SK-N-SH (cell line): ENCODE data around the gene ALAS1. TPM values are rescaled to one million over a fixed set of nuclear protein-coding genes. Genes with fewer than 3 reads are reported as not detected.

Experiments
- CTCF ChIA-PET: fragments of 300-600, 350-600 bp; formaldehyde crosslinking; extraction: SDS; loops from one replicate; lab custom pipeline; 2021; lab: Yijun Ruan, JAX
- POLR2A ChIA-PET: fragments of 350-600 bp; sonication (Branson Sonifier 250); formaldehyde crosslinking; extraction: SDS; loops from one replicate; lab custom pipeline; 2020; ENCODE audit warnings: antibody characterized with exemption, inconsistent platforms; lab: Yijun Ruan, JAX
- DNase-seq: peaks from one replicate; pipeline ENCODE4 v3.0.0; 2012
- H2AFZ ChIP-seq: fragments of 200-600 bp; sonication (generic); 2 replicates; pipeline ENCODE4 v1.8.1; 2016; ENCODE audit warnings: antibody characterized with exemption, mild to moderate bottlenecking, low read depth
- H3F3A ChIP-seq: fragments of 200-600 bp; sonication (generic); replicated peaks from 2 replicates; pipeline ENCODE3; 2016; ENCODE audit warnings: antibody characterized with exemption, mild to moderate bottlenecking; ENCODE audit not compliant: insufficient read depth
- H3K27ac ChIP-seq, 2 experiments: fragments of 200-500 bp in 1 of 2; fragments of 200-600 bp in 1 of 2; sonication (Bioruptor generic) in 1 of 2; sonication (generic), shearing (Covaris generic) in 1 of 2; 2 replicates each; pipeline versions ENCODE4 v1.5.1 to v1.6.1; 2014 to 2016; ENCODE audit warnings: low read depth in 2 of 2, inconsistent platforms in 1 of 2, low read length in 1 of 2, mild to moderate bottlenecking in 1 of 2, mixed read lengths in 1 of 2
- H3K27me3 ChIP-seq: fragments of 200-600 bp; sonication (generic), shearing (Covaris generic); 2 replicates; pipeline ENCODE4 v1.6.1; 2016; ENCODE audit warnings: mixed run types; ENCODE audit not compliant: insufficient read depth
- H3K36me3 ChIP-seq, 2 experiments: fragments of 200-500 bp in 1 of 2; fragments of 200-600 bp in 1 of 2; sonication (Bioruptor generic) in 1 of 2; sonication (generic) in 1 of 2; replicated peaks in 1 of 2; 2 replicates each; pipeline versions ENCODE3 to v1.5.1; 2014 to 2016; ENCODE audit warnings: low read length in 1 of 2, mild to moderate bottlenecking in 1 of 2; ENCODE audit not compliant: insufficient read depth in 2 of 2, control insufficient read depth in 1 of 2
- H3K4me1 ChIP-seq, 2 experiments: fragments of 200-500 bp in 1 of 2; fragments of 200-600 bp in 1 of 2; sonication (Bioruptor generic) in 1 of 2; sonication (generic), shearing (Covaris generic) in 1 of 2; 2 replicates each; pipeline versions ENCODE4 v1.5.1 to v1.6.1; 2014 to 2016; ENCODE audit warnings: low read depth in 1 of 2, low read length in 1 of 2, mixed run types in 1 of 2; ENCODE audit not compliant: insufficient read depth in 2 of 2, control insufficient read depth in 1 of 2
- H3K4me2 ChIP-seq: fragments of 200-600 bp; sonication (generic), shearing (Covaris generic); 2 replicates; pipeline ENCODE4 v1.6.1; 2017; ENCODE audit warnings: mixed run types
- H3K4me3 ChIP-seq, 2 experiments: fragments of 200-500 bp in 1 of 2; fragments of 200-600 bp in 1 of 2; sonication (Bioruptor generic) in 1 of 2; sonication (generic), shearing (Covaris generic) in 1 of 2; 2 replicates each; pipeline versions ENCODE4 v1.5.1 to v1.8.1; 2014 to 2016; ENCODE audit warnings: low read depth in 2 of 2, inconsistent platforms in 1 of 2, low read length in 1 of 2, mild to moderate bottlenecking in 1 of 2, mixed read lengths in 1 of 2, moderate library complexity in 1 of 2
- H3K79me2 ChIP-seq: fragments of 200-600 bp; sonication (generic); 2 replicates; pipeline ENCODE4 v1.8.1; 2017; ENCODE audit warnings: mild to moderate bottlenecking; ENCODE audit not compliant: insufficient read depth
- H3K9ac ChIP-seq: fragments of 200-600 bp; sonication (generic); 2 replicates; pipeline ENCODE4 v1.6.1; 2017; ENCODE audit warnings: mixed run types
- H3K9me2 ChIP-seq: fragments of 200-600 bp; sonication (generic); 2 replicates; pipeline ENCODE4 v1.6.1; 2017; ENCODE audit warnings: mixed run types
- H3K9me3 ChIP-seq: fragments of 200-600 bp; sonication (generic); 2 replicates; pipeline ENCODE4 v1.6.1; 2017; ENCODE audit warnings: mixed run types, mild to moderate bottlenecking, moderate library complexity
- H4K20me1 ChIP-seq: fragments of 200-600 bp; sonication (generic); 2 replicates; pipeline ENCODE4 v1.6.1; 2017; ENCODE audit warnings: mild to moderate bottlenecking, mixed run types; ENCODE audit not compliant: insufficient read depth
- CHD2 ChIP-seq: fragments of 150-350 bp; IDR thresholded peaks from 2 replicates; pipeline ENCODE4 v1.6.1; 2018; ENCODE audit warnings: low read length; ENCODE audit not compliant: partially characterized antibody
- ELF1 ChIP-seq: IDR thresholded peaks from 2 replicates; pipeline ENCODE4 v1.4.0; 2012
- EP300 ChIP-seq, 2 experiments: IDR thresholded peaks; 2 replicates each; pipeline versions ENCODE4 v1.4.0 to v1.6.1; 2012; ENCODE audit warnings: borderline replicate concordance in 1 of 2, low read depth in 1 of 2, low read length in 1 of 2
- EZH2phosphoT487 ChIP-seq: fragments of 200-600 bp; sonication (generic); IDR thresholded peaks from 2 replicates; pipeline ENCODE4 v1.6.1; 2017; ENCODE audit warnings: low read depth, mixed run types, mild to moderate bottlenecking, antibody characterized with exemption, moderate library complexity, borderline replicate concordance
- GABPA ChIP-seq: IDR thresholded peaks from 2 replicates; pipeline ENCODE4 v1.4.0; 2012; ENCODE audit warnings: low read depth, mild to moderate bottlenecking
- JUND ChIP-seq: IDR thresholded peaks from 2 replicates; pipeline ENCODE4 v1.4.0; 2012
- POLR2AphosphoS5 ChIP-seq: IDR thresholded peaks from 2 replicates; pipeline ENCODE4 v1.6.1; 2012; ENCODE audit warnings: low read depth, low read length
- RAD21 ChIP-seq: IDR thresholded peaks from 2 replicates; pipeline ENCODE4 v1.6.1; 2012; ENCODE audit warnings: mild to moderate bottlenecking, low read length
- RFX5 ChIP-seq: IDR thresholded peaks from 2 replicates; pipeline ENCODE4 v1.6.1; 2012; ENCODE audit warnings: mild to moderate bottlenecking, improper control_type of control experiment, low read length
- SIN3A ChIP-seq: IDR thresholded peaks from 2 replicates; pipeline ENCODE4 v1.6.1; 2012; ENCODE audit warnings: low read depth, mild to moderate bottlenecking, low read length, moderate library complexity, borderline replicate concordance
- SMC3 ChIP-seq: IDR thresholded peaks from 2 replicates; pipeline ENCODE4 v1.6.1; 2012; ENCODE audit warnings: low read depth, low read length, improper control_type of control experiment
- TAF1 ChIP-seq: IDR thresholded peaks from 2 replicates; pipeline ENCODE4 v1.6.1; 2012; ENCODE audit warnings: low read depth, mild to moderate bottlenecking, low read length, moderate library complexity, borderline replicate concordance
- TEAD4 ChIP-seq: IDR thresholded peaks from 2 replicates; pipeline ENCODE4 v1.4.0; 2012; ENCODE audit warnings: mild to moderate bottlenecking, borderline replicate concordance; ENCODE audit not compliant: insufficient read depth
- YY1 ChIP-seq: IDR thresholded peaks from 2 replicates; pipeline ENCODE4 v1.4.0; 2012; ENCODE audit warnings: low read depth, mild to moderate bottlenecking
- WGBS: methylation state at CpG from one replicate; pipeline ENCODE4 v1.1.6; 2017; ENCODE audit warnings: low lambda C conversion rate; 5-methylcytosine and 5-hydroxymethylcytosine counted together
- polyA plus RNA-seq, 3 experiments: library from polyadenylated mRNA; depleted of rRNA; stranded (reverse); fragments of >200 nt; gene quantifications; 2 replicates each; pipeline ENCODE4 v1.2.3, GENCODE V29; 2012
- TF ChIP-seq, protein P1 (sequence below): fragments of 200-600 bp; sonication (generic); IDR thresholded peaks from 2 replicates; pipeline ENCODE4 v1.6.1; 2017; ENCODE audit warnings: antibody characterized with exemption, mild to moderate bottlenecking, moderate library complexity
- TF ChIP-seq, protein P2 (sequence below): IDR thresholded peaks from 2 replicates; pipeline ENCODE4 v1.4.0; 2012; ENCODE audit warnings: low read depth, borderline replicate concordance
- TF ChIP-seq, protein P3 (sequence below): IDR thresholded peaks from 2 replicates; pipeline ENCODE4 v1.4.0; 2012; ENCODE audit warnings: low read depth
- TF ChIP-seq, protein P4 (sequence below): IDR thresholded peaks from 2 replicates; pipeline ENCODE4 v1.6.1; 2012; ENCODE audit warnings: mild to moderate bottlenecking, low read depth, low read length, moderate library complexity
- TF ChIP-seq, protein P5 (sequence below): fragments of 150-350 bp; IDR thresholded peaks from 2 replicates; pipeline ENCODE4 v1.6.1; 2016; ENCODE audit warnings: mild to moderate bottlenecking, low read depth, low read length

Gene ALAS1
- polyA plus RNA-seq, 1 of the 3 experiments (the other 2 are of a cell fraction) = 47.9 TPM

DNA sequence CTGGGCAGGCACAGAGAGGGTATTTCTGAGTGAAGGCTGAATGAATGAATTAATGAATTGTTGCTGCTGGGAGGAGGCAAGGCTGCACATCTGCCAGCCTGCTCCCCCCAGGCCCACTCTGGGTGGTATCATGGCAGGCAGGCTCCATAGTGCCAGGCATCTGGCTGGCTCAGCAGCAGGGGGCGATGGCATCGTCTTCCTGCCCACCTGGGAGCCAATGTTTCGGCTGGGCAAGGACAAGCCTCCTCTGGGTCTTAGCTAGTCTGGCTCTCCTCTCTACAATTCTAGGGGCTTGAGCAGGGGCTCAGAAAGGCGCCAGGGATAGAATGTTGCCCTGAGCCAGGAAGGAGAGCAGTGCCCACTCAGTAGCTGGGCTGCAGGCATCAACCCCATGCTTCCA is 29.2 kb downstream of the ALAS1 start:
- no peaks in the 10 kb centered on the region for H3K27me3 ChIP-seq
- H3F3A ChIP-seq = no peaks in the 10 kb centered on the region
- ChIA-PET CTCF (interaction anchor here (0.8 to 16.1 kb wide), 4 partner anchors 7 to 221 kb away, joined by 3 to 257 read pairs (median 56); partner anchors contain the start of genes TWF2 and WDR82), POLR2A (no interaction called here)
- H3K79me2 ChIP-seq = peaks cover 5% of the 10 kb centered on the region; the same call in 1 of the 2 replicates
- no peak for DNase-seq
- no peak overlapping the region for H3K9ac ChIP-seq
- H3K9me3 ChIP-seq = no peaks in the 10 kb centered on the region
- H3K36me3 ChIP-seq = peaks cover 10 to 37% of the 10 kb centered on the region in 2 experiments
- no peak overlapping the region for H2AFZ ChIP-seq
- H3K27ac ChIP-seq = no peak overlapping the region
- H3K4me2 ChIP-seq = no peak overlapping the region
- no peak overlapping the region for H3K4me3 ChIP-seq
- no peaks in the 10 kb centered on the region for H3K9me2 ChIP-seq
- TF ChIP-seq, protein P1, sequence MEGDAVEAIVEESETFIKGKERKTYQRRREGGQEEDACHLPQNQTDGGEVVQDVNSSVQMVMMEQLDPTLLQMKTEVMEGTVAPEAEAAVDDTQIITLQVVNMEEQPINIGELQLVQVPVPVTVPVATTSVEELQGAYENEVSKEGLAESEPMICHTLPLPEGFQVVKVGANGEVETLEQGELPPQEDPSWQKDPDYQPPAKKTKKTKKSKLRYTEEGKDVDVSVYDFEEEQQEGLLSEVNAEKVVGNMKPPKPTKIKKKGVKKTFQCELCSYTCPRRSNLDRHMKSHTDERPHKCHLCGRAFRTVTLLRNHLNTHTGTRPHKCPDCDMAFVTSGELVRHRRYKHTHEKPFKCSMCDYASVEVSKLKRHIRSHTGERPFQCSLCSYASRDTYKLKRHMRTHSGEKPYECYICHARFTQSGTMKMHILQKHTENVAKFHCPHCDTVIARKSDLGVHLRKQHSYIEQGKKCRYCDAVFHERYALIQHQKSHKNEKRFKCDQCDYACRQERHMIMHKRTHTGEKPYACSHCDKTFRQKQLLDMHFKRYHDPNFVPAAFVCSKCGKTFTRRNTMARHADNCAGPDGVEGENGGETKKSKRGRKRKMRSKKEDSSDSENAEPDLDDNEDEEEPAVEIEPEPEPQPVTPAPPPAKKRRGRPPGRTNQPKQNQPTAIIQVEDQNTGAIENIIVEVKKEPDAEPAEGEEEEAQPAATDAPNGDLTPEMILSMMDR = 0 out of 2 replicates have a peak, but pooled peaks have one; percentile 12
- TF ChIP-seq POLR2AphosphoS5 (0 out of 2 replicates have a peak, but pooled peaks have one; percentile 7), ELF1 (no peak), EP300 (IDR thresholded peaks at IDR 0.05; ENCODE audit: borderline replicate concordance in 1 of 2, low read depth in 1 of 2, low read length in 1 of 2) (no peak), CHD2 (no peak), JUND (no peak), RFX5 (no peak), EZH2phosphoT487 (no peak), SIN3A (no peak)
- TF ChIP-seq, protein P2, sequence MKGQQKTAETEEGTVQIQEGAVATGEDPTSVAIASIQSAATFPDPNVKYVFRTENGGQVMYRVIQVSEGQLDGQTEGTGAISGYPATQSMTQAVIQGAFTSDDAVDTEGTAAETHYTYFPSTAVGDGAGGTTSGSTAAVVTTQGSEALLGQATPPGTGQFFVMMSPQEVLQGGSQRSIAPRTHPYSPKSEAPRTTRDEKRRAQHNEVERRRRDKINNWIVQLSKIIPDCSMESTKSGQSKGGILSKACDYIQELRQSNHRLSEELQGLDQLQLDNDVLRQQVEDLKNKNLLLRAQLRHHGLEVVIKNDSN = no peak
- no peaks in the 10 kb centered on the region for H3K4me1 ChIP-seq
- H4K20me1 ChIP-seq = peaks cover 14% of the 10 kb centered on the region
- 94% methylated on average over 3 of the region's 4 CpGs for WGBS

DNA sequence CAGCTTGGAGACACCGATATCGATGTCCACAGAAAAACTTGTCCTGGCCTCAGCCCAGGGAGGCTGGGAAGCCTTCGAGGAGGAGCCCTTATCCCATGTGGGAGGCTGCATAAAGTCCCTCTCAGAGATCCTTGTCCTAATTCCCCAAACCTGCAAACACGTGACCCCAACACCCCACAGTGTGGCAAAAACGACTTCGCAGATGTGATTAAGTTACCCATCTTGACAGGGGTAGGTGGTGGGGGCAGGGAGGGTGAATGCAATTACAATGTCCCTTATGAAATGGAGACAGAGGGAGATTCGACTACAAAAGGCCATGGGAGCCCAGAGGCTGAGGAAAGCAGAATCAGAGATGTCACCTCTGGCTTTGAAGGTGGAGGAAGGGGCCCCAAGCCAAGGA is 29.8 kb downstream of the ALAS1 start:
- CTCF ChIA-PET = interaction anchor here (0.8 to 16.1 kb wide), 4 partner anchors 6 to 221 kb away, joined by 3 to 257 read pairs (median 56); partner anchors contain the start of genes TWF2 and WDR82
- Histone ChIP-seq H3K9ac (no peak overlapping the region), H3K4me1 (no peaks in the 10 kb centered on the region; a peak in 1 of 4 replicates), H3K4me2 (no peak overlapping the region), H4K20me1 (peaks cover 19% of the 10 kb centered on the region), H2AFZ (no peak overlapping the region), H3F3A (no peaks in the 10 kb centered on the region), H3K27me3 (no peaks in the 10 kb centered on the region), H3K9me2 (no peaks in the 10 kb centered on the region), H3K9me3 (no peaks in the 10 kb centered on the region), H3K36me3 (peaks cover 10 to 37% of the 10 kb centered on the region in 2 experiments), H3K79me2 (peaks cover 11% of the 10 kb centered on the region; the same call in 1 of the 2 replicates), H3K4me3 (no peak overlapping the region), H3K27ac (no peak overlapping the region)
- DNase-seq = no peak
- WGBS = 91% methylated on average over 7 of the region's 7 CpGs
- POLR2A ChIA-PET = no interaction called here
- TF ChIP-seq, protein P3, sequence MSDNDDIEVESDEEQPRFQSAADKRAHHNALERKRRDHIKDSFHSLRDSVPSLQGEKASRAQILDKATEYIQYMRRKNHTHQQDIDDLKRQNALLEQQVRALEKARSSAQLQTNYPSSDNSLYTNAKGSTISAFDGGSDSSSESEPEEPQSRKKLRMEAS = no peak
- TF ChIP-seq, protein P2 = no peak
- TF ChIP-seq SMC3 (no peak), YY1 (no peak), SIN3A (no peak), JUND (no peak), RAD21 (no peak), TAF1 (no peak), POLR2AphosphoS5 (no peak), TEAD4 (no peak), GABPA (no peak)
- TF ChIP-seq, protein P4, sequence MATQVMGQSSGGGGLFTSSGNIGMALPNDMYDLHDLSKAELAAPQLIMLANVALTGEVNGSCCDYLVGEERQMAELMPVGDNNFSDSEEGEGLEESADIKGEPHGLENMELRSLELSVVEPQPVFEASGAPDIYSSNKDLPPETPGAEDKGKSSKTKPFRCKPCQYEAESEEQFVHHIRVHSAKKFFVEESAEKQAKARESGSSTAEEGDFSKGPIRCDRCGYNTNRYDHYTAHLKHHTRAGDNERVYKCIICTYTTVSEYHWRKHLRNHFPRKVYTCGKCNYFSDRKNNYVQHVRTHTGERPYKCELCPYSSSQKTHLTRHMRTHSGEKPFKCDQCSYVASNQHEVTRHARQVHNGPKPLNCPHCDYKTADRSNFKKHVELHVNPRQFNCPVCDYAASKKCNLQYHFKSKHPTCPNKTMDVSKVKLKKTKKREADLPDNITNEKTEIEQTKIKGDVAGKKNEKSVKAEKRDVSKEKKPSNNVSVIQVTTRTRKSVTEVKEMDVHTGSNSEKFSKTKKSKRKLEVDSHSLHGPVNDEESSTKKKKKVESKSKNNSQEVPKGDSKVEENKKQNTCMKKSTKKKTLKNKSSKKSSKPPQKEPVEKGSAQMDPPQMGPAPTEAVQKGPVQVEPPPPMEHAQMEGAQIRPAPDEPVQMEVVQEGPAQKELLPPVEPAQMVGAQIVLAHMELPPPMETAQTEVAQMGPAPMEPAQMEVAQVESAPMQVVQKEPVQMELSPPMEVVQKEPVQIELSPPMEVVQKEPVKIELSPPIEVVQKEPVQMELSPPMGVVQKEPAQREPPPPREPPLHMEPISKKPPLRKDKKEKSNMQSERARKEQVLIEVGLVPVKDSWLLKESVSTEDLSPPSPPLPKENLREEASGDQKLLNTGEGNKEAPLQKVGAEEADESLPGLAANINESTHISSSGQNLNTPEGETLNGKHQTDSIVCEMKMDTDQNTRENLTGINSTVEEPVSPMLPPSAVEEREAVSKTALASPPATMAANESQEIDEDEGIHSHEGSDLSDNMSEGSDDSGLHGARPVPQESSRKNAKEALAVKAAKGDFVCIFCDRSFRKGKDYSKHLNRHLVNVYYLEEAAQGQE = no peak
- TF ChIP-seq, protein P5, sequence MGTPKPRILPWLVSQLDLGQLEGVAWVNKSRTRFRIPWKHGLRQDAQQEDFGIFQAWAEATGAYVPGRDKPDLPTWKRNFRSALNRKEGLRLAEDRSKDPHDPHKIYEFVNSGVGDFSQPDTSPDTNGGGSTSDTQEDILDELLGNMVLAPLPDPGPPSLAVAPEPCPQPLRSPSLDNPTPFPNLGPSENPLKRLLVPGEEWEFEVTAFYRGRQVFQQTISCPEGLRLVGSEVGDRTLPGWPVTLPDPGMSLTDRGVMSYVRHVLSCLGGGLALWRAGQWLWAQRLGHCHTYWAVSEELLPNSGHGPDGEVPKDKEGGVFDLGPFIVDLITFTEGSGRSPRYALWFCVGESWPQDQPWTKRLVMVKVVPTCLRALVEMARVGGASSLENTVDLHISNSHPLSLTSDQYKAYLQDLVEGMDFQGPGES = no peak
